GM12875 (cell line): ENCODE data around the gene GRPEL1.

Source experiments
- H3K4me3 ChIP-seq: one replicate; pipeline ENCODE4 v1.5.1; 2011; ENCODE audit warnings: low read depth, low read length, control low read depth
- CTCF ChIP-seq: IDR thresholded peaks from 2 replicates; pipeline ENCODE4 v1.5.1; 2011; ENCODE audit warnings: low read depth, mild to moderate bottlenecking, control low read depth, inconsistent platforms, low read length, moderate library complexity, borderline replicate concordance; ENCODE audit not compliant: insufficient read depth

GRPEL1 gene

GRCh38 chr4:7050481-7051143, 17.3 kb downstream of the GRPEL1 start:
- no peak overlapping the region for H3K4me3 ChIP-seq
- no peak for TF ChIP-seq CTCF

- H3K4me3 ChIP-seq, result no peak overlapping the region
- TF ChIP-seq CTCF, result no peak
Measured at GRCh38 chr4:7049739-7050138, 18.1 kb downstream of the GRPEL1 start.

- no peak overlapping the region for H3K4me3 ChIP-seq
- TF ChIP-seq CTCF, result no peak
Measured at GRCh38 chr4:7049295-7049694, 18.6 kb downstream of the GRPEL1 start.

GRCh38 chr4:7048642-7049041, 19.2 kb downstream of the GRPEL1 start:
- H3K4me3 ChIP-seq, result no peak overlapping the region
- no peak for TF ChIP-seq CTCF

- no peak for TF ChIP-seq CTCF
- H3K4me3 ChIP-seq, result no peak overlapping the region
Measured at GRCh38 chr4:7046971-7047370, 20.9 kb downstream of the GRPEL1 start.

- H3K4me3 ChIP-seq, result peak overlapping the region; percentile 33
Measured at GRCh38 chr4:7045961-7046921, 21.6 kb downstream of the GRPEL1 start.

More at GRCh38 chr4:7045961-7046921, 21.6 kb downstream of the GRPEL1 start:
- TF ChIP-seq CTCF, result no peak
